ENCODE measurements around the gene NRXN3.
A peak's percentile ranks its signal among the peaks of the same experiment; 100 is the strongest.

NRXN3 gene

DNA sequence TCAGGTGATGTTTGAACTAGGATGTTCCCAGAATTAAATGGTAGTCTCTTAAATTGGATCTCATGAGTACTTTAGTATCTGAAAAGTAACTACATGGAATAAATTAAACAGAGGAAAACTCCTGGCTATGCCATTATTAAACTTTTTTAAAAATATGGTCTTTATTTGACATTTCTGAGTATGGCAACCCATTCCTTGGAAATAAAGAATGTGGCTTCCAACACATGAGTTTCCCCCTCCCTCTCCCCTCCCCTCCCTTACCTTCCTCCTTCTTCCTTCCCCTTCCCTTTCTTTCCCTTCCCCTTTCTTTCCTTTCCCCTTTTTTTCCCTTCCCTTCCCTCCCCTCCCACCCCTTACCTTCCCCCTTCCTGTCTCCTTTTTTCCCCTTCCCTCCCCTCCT lies 1100.9 kb downstream of the NRXN3 start:
- in situ Hi-C loops (cut with HindIII; ENCODE audit: low sequenced_read_pairs) = no loop called here
- TF ChIP-seq, protein P1, sequence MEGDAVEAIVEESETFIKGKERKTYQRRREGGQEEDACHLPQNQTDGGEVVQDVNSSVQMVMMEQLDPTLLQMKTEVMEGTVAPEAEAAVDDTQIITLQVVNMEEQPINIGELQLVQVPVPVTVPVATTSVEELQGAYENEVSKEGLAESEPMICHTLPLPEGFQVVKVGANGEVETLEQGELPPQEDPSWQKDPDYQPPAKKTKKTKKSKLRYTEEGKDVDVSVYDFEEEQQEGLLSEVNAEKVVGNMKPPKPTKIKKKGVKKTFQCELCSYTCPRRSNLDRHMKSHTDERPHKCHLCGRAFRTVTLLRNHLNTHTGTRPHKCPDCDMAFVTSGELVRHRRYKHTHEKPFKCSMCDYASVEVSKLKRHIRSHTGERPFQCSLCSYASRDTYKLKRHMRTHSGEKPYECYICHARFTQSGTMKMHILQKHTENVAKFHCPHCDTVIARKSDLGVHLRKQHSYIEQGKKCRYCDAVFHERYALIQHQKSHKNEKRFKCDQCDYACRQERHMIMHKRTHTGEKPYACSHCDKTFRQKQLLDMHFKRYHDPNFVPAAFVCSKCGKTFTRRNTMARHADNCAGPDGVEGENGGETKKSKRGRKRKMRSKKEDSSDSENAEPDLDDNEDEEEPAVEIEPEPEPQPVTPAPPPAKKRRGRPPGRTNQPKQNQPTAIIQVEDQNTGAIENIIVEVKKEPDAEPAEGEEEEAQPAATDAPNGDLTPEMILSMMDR (IDR thresholded peaks at IDR 0.05; ENCODE audit: low read depth, low read length, missing control alignments) = no peak
- no peak for DNase-seq (ENCODE audit: low read depth)
- H3K4me3 ChIP-seq (ENCODE audit: low read depth, low read length) = no peak overlapping the region

DNA sequence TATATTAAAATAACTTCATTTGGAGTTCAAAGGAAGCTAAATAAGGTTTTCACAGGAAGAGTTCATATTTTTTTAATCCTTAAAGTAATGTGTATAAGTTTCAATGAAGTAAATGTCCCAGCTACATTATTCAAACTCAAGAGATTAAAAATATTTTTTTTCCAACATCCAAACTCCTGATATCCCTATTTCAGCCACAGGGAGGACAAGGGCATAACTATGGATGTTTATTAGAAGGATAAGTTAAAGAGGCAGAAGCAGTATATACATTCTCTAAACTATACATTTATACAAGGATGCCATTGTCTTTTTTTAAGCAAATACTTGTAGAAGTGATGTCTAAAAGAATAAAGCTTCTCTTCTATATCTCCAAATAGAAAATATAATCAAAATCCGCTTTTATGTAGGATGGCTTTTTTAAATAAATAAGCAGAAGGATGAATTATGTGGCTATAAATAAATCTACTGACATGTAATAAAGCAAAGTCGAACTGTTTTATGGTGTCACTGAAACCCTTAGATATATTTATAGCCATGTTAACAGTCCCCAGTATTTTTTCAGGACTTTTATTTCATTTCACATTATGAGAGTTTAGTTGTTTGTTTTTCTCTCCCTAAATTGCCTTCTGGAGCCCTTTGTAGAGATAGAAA lies 1104.6 kb downstream of the NRXN3 start:
- in situ Hi-C loops (cut with HindIII; ENCODE audit: low sequenced_read_pairs) = no loop called here
- TF ChIP-seq, protein P1 (IDR thresholded peaks at IDR 0.05; ENCODE audit: low read depth, low read length, missing control alignments) = no peak
- DNase-seq (ENCODE audit: low read depth) = no peak
- H3K4me3 ChIP-seq (ENCODE audit: low read depth, low read length) = no peak overlapping the region

DNA sequence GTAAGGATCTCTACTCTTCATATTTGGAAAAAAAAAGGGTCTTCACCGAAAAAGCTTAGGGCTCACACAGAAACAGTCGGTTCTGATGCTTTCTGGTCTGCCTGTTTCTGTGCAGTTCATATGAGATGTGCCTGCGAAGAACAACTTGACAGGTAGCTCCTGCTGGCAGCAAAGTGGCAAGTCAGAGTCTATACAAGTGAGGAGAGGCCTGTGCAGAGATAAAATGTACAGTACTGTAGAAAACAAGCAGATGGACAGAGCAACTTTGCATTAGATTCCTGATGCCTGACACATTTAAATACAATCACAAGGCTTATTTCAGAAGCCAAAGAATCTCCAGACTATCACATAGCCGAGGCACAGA lies 1105.1 kb downstream of the NRXN3 start:
- in situ Hi-C loops (cut with HindIII; ENCODE audit: low sequenced_read_pairs) = no loop called here
- TF ChIP-seq, protein P1 (IDR thresholded peaks at IDR 0.05; ENCODE audit: low read depth, low read length, missing control alignments) = no peak
- no peak for DNase-seq (ENCODE audit: low read depth)
- H3K4me3 ChIP-seq (ENCODE audit: low read depth, low read length) = no peak overlapping the region

DNA sequence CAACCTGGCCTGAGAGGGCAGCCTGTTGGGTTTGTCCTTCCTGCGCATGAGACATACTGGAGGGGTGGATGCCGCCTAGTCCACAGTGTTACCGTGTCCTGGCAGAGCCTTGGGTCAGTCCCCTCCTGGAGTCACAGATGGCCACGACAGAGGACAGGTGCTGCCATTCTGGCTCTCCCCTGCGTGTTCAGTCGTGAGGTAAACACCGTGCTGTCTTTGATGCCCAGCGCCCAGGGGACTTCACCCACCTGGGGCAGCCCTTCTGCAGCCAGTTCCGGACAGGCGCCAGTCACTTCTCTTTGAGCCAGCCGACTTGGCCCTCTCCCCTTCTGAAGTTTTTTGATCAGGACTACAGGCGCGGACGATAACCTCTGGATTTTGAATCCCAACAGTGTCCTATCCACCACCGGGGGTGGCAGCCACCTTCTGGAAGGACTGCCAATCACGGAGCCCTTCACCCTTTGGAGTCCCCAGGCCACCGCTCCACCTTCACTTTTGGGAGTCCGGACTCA lies 1108.2 kb downstream of the NRXN3 start:
- no peak for DNase-seq (ENCODE audit: low read depth)
- TF ChIP-seq, protein P1 (IDR thresholded peaks at IDR 0.05; ENCODE audit: low read depth, low read length, missing control alignments) = no peak
- peak overlapping the region; percentile 58 for H3K4me3 ChIP-seq (ENCODE audit: low read depth, low read length)
- in situ Hi-C loops (cut with HindIII; ENCODE audit: low sequenced_read_pairs) = no loop called here

DNA sequence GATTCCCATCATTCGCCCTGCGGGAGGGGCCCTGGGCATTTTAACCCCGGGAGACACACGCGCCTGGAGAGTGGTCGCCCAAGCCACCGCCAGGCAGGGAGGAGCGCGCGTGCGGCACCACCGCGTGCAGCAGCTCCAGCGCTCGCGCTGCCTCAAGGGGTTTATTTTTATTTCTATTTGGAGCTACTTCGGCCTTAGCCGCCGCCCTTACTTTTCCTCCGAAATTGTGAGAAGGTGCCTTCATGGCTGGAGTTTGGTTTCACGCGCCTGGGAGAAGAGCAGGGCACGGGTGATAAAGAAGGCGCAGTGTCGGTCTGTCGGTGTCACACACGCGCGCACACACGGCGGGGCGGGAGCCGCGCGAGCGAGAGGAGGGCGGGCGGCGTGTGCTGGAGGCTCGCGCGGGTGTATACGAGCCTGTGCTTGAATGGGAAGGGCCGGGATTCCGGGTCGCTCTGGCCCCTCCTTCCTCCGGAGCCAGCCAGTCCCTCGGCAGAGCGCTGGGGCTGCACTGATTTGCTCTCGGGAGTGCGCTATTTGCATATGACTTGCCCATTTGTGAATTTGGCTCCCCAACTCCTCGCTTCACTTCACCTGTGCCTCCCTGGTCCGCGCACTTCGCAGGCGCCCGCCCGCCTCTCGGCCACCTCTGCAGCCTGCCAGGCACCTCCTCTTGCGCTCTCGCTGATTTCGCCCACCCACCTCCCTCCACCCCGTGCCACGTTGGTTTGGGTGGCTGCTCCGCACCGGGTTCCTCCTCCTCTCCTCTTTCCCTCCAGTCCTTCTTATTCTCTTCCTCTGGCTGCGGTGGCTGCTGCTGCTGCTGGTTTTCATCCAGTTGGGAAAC lies 1108.8 kb downstream of the NRXN3 start:
- peak overlapping the region; percentile 58 for H3K4me3 ChIP-seq (ENCODE audit: low read depth, low read length)
- in situ Hi-C loops (cut with HindIII; ENCODE audit: low sequenced_read_pairs) = no loop called here
- DNase-seq (ENCODE audit: low read depth) = peak; percentile 72
- TF ChIP-seq, protein P1 (IDR thresholded peaks at IDR 0.05; ENCODE audit: low read depth, low read length, missing control alignments) = no peak

DNA sequence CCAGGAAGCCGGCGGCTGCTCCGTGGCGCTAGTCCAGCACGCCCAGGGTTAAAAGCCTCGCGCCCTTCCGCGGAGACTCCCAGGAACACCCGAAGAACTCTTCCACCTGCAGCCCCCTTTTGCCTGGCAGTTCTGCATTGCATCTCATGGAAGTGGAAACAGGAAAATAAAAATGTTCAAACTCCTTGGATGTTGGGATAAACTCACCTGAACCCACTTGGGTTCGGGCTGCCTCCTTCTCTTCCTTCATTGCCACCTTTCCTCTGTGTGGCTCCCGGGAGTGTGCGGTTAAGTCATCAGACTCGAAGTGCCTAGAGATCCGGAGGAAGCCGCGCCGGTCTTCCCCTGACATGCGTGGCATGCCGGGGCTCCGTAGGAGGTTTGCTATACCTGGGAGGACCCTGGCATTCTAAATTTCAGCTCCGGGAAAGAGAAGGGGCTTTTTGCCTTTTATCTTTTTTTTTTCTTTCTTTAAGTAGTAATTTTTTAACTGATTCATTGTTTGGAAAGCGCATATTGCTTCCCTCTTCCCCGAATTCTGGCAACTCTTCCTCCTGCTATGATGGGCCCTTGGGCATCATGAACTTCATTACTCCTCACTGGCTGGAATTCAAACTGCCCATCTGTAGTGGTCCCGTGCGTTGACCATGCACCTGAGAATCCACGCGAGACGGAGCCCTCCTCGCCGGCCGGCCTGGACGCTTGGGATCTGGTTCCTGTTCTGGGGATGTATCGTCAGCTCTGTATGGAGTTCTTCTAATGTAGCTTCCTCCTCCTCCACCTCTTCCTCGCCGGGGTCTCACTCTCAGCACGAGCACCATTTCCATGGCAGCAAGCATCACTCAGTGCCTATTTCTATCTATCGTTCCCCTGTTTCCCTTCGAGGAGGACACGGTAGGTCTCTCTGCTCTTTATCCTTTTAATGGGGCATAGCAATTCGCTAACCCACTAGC lies 1109.7 kb downstream of the NRXN3 start:
- TF ChIP-seq, protein P1 (IDR thresholded peaks at IDR 0.05; ENCODE audit: low read depth, low read length, missing control alignments) = no peak
- in situ Hi-C loops (cut with HindIII; ENCODE audit: low sequenced_read_pairs) = no loop called here
- no peak for DNase-seq (ENCODE audit: low read depth)
- H3K4me3 ChIP-seq (ENCODE audit: low read depth, low read length) = peak overlapping the region; percentile 58

All from astrocyte of the cerebellum (primary cell).